ENCODE data around the gene ALX4. TPM values are rescaled to one million over a fixed set of nuclear protein-coding genes. Genes with fewer than 3 reads are reported as not detected.

The ALX4 gene
- polyA plus RNA-seq, 1 of the 3 experiments (the other 2 are of a cell fraction): under 0.01 TPM

GRCh38 chr11:44329472-44330230 lies 19.7 kb upstream of the ALX4 start:
- no peak for DNase-seq
- Histone ChIP-seq H4K20me1 (ENCODE audit: insufficient read depth) (no peaks in the 10 kb centered on the region), H3K4me2 (no peak overlapping the region), H3K27me3 (ENCODE audit: insufficient read depth) (peaks cover 29% of the 10 kb centered on the region), H3K27ac (ENCODE audit: low read depth in 2 of 2, low read length in 1 of 2) (no peak overlapping the region), H2AFZ (ENCODE audit: low read depth) (no peak overlapping the region), H3K79me2 (ENCODE audit: insufficient read depth) (no peaks in the 10 kb centered on the region), H3K4me1 (ENCODE audit: control insufficient read depth in 1 of 2, insufficient read depth in 2 of 2, low read depth in 1 of 2, low read length in 1 of 2) (peaks cover 5 to 8% of the 10 kb centered on the region in 2 experiments; a peak in 2 of 4 replicates), H3K4me3 (ENCODE audit: low read depth in 2 of 2, low read length in 1 of 2) (no peak overlapping the region), H3K9ac (no peak overlapping the region), H3F3A (replicated peaks; ENCODE audit: insufficient read depth) (no peaks in the 10 kb centered on the region), H3K36me3 (replicated peaks in 1 of 2; ENCODE audit: control insufficient read depth in 1 of 2, insufficient read depth in 2 of 2, low read length in 1 of 2) (no peaks in the 10 kb centered on the region), H3K9me3 (no peaks in the 10 kb centered on the region), H3K9me2 (no peaks in the 10 kb centered on the region)
- WGBS (ENCODE audit: low lambda C conversion rate): 20% methylated on average over 7 of the region's 8 CpGs
- ChIA-PET CTCF (interaction anchor here (1.0 to 1.7 kb wide), 6 partner anchors 8 to 219 kb away, joined by 3 to 7 read pairs (median 4); no protein-coding TSS in a partner anchor), POLR2A (no interaction called here)
- TF ChIP-seq RXRA (IDR thresholded peaks at IDR 0.05; ENCODE audit: borderline replicate concordance, low read depth) (no peak), NFIC (IDR thresholded peaks at IDR 0.05; ENCODE audit: borderline replicate concordance) (no peak), TAF1 (IDR thresholded peaks at IDR 0.05; ENCODE audit: borderline replicate concordance, low read depth, low read length) (no peak)

DNA sequence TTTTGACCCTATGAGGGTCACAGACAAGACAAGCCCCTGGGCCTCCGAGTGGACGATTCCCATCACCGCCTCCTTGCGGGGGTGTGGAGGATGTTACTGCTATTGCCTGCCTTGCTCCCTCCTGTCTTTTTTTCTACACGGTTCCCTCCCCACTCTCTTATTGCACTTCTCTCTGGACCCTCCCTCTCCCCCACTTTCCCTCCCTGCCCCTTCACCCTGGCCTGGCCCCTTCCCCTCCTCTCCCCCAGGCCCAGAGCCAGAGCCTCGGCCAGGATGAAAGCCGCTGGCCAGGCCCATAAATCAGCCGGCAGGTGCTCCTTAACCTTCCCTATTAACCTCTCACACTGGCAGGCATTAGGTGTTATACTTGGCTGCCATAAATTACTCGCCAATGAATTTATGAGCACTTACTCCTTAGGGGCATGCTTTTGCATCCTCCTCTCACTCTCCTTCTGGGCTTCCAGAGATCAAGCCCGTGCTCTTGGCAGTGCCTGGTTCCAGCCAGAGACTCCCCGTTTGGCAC lies 18.3 kb upstream of the ALX4 start:
- Histone ChIP-seq H3K79me2 (ENCODE audit: insufficient read depth) (no peaks in the 10 kb centered on the region), H3K9me3 (no peaks in the 10 kb centered on the region), H3K9me2 (no peaks in the 10 kb centered on the region), H3K4me3 (ENCODE audit: low read depth in 2 of 2, low read length in 1 of 2) (no peak overlapping the region), H2AFZ (ENCODE audit: low read depth) (no peak overlapping the region), H3K4me2 (no peak overlapping the region), H3F3A (replicated peaks; ENCODE audit: insufficient read depth) (no peaks in the 10 kb centered on the region), H3K27me3 (ENCODE audit: insufficient read depth) (peaks cover 33% of the 10 kb centered on the region), H4K20me1 (ENCODE audit: insufficient read depth) (no peaks in the 10 kb centered on the region), H3K27ac (ENCODE audit: low read depth in 2 of 2, low read length in 1 of 2) (no peak overlapping the region), H3K9ac (no peak overlapping the region), H3K4me1 (ENCODE audit: control insufficient read depth in 1 of 2, insufficient read depth in 2 of 2, low read depth in 1 of 2, low read length in 1 of 2) (peaks cover 8% of the 10 kb centered on the region in 2 experiments; a peak in 2 of 4 replicates), H3K36me3 (replicated peaks in 1 of 2; ENCODE audit: control insufficient read depth in 1 of 2, insufficient read depth in 2 of 2, low read length in 1 of 2) (no peaks in the 10 kb centered on the region)
- no peak for DNase-seq
- no peak for TF ChIP-seq POLR2AphosphoS5 (IDR thresholded peaks at IDR 0.05; ENCODE audit: low read depth, low read length)
- TF ChIP-seq, protein P1, sequence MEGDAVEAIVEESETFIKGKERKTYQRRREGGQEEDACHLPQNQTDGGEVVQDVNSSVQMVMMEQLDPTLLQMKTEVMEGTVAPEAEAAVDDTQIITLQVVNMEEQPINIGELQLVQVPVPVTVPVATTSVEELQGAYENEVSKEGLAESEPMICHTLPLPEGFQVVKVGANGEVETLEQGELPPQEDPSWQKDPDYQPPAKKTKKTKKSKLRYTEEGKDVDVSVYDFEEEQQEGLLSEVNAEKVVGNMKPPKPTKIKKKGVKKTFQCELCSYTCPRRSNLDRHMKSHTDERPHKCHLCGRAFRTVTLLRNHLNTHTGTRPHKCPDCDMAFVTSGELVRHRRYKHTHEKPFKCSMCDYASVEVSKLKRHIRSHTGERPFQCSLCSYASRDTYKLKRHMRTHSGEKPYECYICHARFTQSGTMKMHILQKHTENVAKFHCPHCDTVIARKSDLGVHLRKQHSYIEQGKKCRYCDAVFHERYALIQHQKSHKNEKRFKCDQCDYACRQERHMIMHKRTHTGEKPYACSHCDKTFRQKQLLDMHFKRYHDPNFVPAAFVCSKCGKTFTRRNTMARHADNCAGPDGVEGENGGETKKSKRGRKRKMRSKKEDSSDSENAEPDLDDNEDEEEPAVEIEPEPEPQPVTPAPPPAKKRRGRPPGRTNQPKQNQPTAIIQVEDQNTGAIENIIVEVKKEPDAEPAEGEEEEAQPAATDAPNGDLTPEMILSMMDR (IDR thresholded peaks at IDR 0.05): 0 out of 2 replicates have a peak, but pooled peaks have one; percentile 2
- WGBS (ENCODE audit: low lambda C conversion rate): 72% methylated on average over 10 of the region's 11 CpGs
- ChIA-PET POLR2A (no interaction called here), CTCF (no interaction called here)

DNA sequence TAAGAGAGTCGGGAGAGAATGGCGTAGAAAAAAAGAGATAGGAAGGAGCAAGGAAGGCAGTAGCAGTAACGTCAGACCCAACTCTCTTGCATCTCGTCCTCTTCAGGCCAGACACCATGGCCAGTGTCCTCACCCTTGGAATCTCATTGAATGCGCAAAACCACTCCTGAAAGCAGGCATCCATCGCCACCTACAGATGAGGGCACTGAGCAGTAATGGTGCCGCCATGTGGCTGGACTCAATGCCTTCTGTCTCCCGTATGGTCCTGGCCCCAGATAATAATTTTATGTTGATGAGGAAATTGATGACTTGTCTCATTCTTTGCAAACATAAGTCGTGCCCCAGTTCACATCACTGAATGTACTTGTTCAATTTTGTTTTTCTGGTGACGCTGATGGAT lies 17.8 kb upstream of the ALX4 start:
- ChIA-PET CTCF (no interaction called here), POLR2A (no interaction called here)
- Histone ChIP-seq H3F3A (replicated peaks; ENCODE audit: insufficient read depth) (no peaks in the 10 kb centered on the region), H4K20me1 (ENCODE audit: insufficient read depth) (no peaks in the 10 kb centered on the region), H3K9ac (no peak overlapping the region), H3K79me2 (ENCODE audit: insufficient read depth) (no peaks in the 10 kb centered on the region), H3K27ac (ENCODE audit: low read depth in 2 of 2, low read length in 1 of 2) (no peak overlapping the region), H3K4me3 (ENCODE audit: low read depth in 2 of 2, low read length in 1 of 2) (no peak overlapping the region), H3K9me3 (no peaks in the 10 kb centered on the region), H3K36me3 (replicated peaks in 1 of 2; ENCODE audit: control insufficient read depth in 1 of 2, insufficient read depth in 2 of 2, low read length in 1 of 2) (no peaks in the 10 kb centered on the region), H2AFZ (ENCODE audit: low read depth) (no peak overlapping the region), H3K4me1 (ENCODE audit: control insufficient read depth in 1 of 2, insufficient read depth in 2 of 2, low read depth in 1 of 2, low read length in 1 of 2) (peaks cover 8% of the 10 kb centered on the region in 2 experiments; a peak in 2 of 4 replicates), H3K4me2 (no peak overlapping the region), H3K27me3 (ENCODE audit: insufficient read depth) (peaks cover 38% of the 10 kb centered on the region), H3K9me2 (no peaks in the 10 kb centered on the region)
- 74% methylated on average over 8 of the region's 10 CpGs for WGBS (ENCODE audit: low lambda C conversion rate)
- no peak for TF ChIP-seq YY1 (IDR thresholded peaks at IDR 0.05; ENCODE audit: low read depth)
- TF ChIP-seq RXRA (IDR thresholded peaks at IDR 0.05; ENCODE audit: borderline replicate concordance, low read depth): no peak
- TF ChIP-seq, protein P1 (IDR thresholded peaks at IDR 0.05): peak; percentile 22
- TF ChIP-seq, protein P2, sequence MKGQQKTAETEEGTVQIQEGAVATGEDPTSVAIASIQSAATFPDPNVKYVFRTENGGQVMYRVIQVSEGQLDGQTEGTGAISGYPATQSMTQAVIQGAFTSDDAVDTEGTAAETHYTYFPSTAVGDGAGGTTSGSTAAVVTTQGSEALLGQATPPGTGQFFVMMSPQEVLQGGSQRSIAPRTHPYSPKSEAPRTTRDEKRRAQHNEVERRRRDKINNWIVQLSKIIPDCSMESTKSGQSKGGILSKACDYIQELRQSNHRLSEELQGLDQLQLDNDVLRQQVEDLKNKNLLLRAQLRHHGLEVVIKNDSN (IDR thresholded peaks at IDR 0.05; ENCODE audit: borderline replicate concordance, low read depth): no peak
- TF ChIP-seq RAD21 (IDR thresholded peaks at IDR 0.05; ENCODE audit: low read length): peak; percentile 20
- no peak for TF ChIP-seq EZH2phosphoT487 (IDR thresholded peaks at IDR 0.05; ENCODE audit: borderline replicate concordance, low read depth)
- TF ChIP-seq RCOR1 (IDR thresholded peaks at IDR 0.05; ENCODE audit: low read length): no peak
- no peak for DNase-seq

All from SK-N-SH (cell line).